HepG2 (cell line): ENCODE data around the gene VPS25. TPM values are rescaled to one million over a fixed set of nuclear protein-coding genes. Genes with fewer than 3 reads are reported as not detected.

Experiments
- NAIF1 ChIP-seq: sonication (generic); formaldehyde crosslinking; IDR thresholded peaks from 2 replicates; pipeline ENCODE4 v1.5.0; 2020; ENCODE audit warnings: mild to moderate bottlenecking, missing genetic modification reagents, borderline replicate concordance
- NCOA1 ChIP-seq: sonication (generic); formaldehyde crosslinking; IDR thresholded peaks from 2 replicates; pipeline ENCODE4 v1.9.0; 2021; ENCODE audit warnings: missing genetic modification reagents
- NFIB ChIP-seq: sonication (generic); formaldehyde crosslinking; IDR thresholded peaks from 2 replicates; pipeline ENCODE4 v1.9.0; 2021; ENCODE audit warnings: missing genetic modification reagents, mild to moderate bottlenecking, borderline replicate concordance
- NFKB2 ChIP-seq: sonication (generic); formaldehyde crosslinking; IDR thresholded peaks from 2 replicates; pipeline ENCODE4 v1.4.0; 2020; ENCODE audit warnings: missing genetic modification reagents, borderline replicate concordance
- SP2 ChIP-seq: sonication (generic); formaldehyde crosslinking; IDR thresholded peaks from 2 replicates; pipeline ENCODE4 v1.5.1; 2020; ENCODE audit warnings: mild to moderate bottlenecking, missing genetic modification reagents
- THAP11 ChIP-seq: IDR thresholded peaks from 2 replicates; pipeline ENCODE4 v1.6.1; 2016; ENCODE audit warnings: missing biosample characterization, missing genetic modification reagents
- ZNF296 ChIP-seq: sonication (generic); formaldehyde crosslinking; conservative IDR thresholded peaks from 2 replicates; pipeline ENCODE4 v1.5.0; 2020; ENCODE audit warnings: mild to moderate bottlenecking, missing genetic modification reagents
- polyA plus RNA-seq, 8 experiments: library from polyadenylated mRNA; depleted of rRNA in 3 of 8; stranded (reverse) in 7 of 8; unstranded in 1 of 8; fragments of >200 nt; fragmentation: Illumina TruSeq in 4 of 8; extraction: Trizol in 4 of 8; gene quantifications; 2 replicates each; pipeline versions ENCODE4 v1.2.1 to v1.2.3, GENCODE V29; 2011 to 2016; ENCODE audit warnings: low read depth in 4 of 8, missing spikeins in 1 of 8, mixed read lengths in 1 of 8; ENCODE audit not compliant: insufficient read depth in 1 of 8
- total RNA-seq, 5 experiments: library from RNA; depleted of rRNA; stranded (reverse); fragments of >200 nt; fragmentation: Illumina TruSeq; extraction: Trizol; gene quantifications; 2 replicates each; pipeline ENCODE4 v1.2.3, GENCODE V29; 2016; ENCODE audit warnings: low read depth in 1 of 5
- TF ChIP-seq, protein P1 (sequence below): sonication (generic); formaldehyde crosslinking; IDR thresholded peaks from 2 replicates; pipeline ENCODE4 v1.5.0; 2020; ENCODE audit warnings: missing genetic modification reagents
- TF ChIP-seq, protein P2 (sequence below): sonication (generic); formaldehyde crosslinking; conservative IDR thresholded peaks from 2 replicates; pipeline ENCODE4 v1.4.0; 2020; ENCODE audit warnings: mild to moderate bottlenecking, missing genetic modification reagents, moderate library complexity
- TF ChIP-seq, protein P3 (sequence below): sonication (generic); formaldehyde crosslinking; IDR thresholded peaks from 2 replicates; pipeline ENCODE4 v1.5.1; 2020; ENCODE audit warnings: mild to moderate bottlenecking, missing genetic modification reagents, borderline replicate concordance
- TF ChIP-seq, protein P4 (sequence below): sonication (generic); formaldehyde crosslinking; IDR thresholded peaks from 2 replicates; pipeline ENCODE4 v1.4.0; 2020; ENCODE audit warnings: mild to moderate bottlenecking, missing genetic modification reagents
- TF ChIP-seq, protein P5 (sequence below): sonication (generic); formaldehyde crosslinking; IDR thresholded peaks from 2 replicates; pipeline ENCODE4 v1.5.1; 2020; ENCODE audit warnings: missing genetic modification reagents, mild to moderate bottlenecking, borderline replicate concordance

The VPS25 gene
- total and polyA plus RNA-seq, 2 of the 13 experiments (the other 11 are each of a cell fraction or from before 2014, with no cell fraction given) = 161 to 249 TPM

DNA sequence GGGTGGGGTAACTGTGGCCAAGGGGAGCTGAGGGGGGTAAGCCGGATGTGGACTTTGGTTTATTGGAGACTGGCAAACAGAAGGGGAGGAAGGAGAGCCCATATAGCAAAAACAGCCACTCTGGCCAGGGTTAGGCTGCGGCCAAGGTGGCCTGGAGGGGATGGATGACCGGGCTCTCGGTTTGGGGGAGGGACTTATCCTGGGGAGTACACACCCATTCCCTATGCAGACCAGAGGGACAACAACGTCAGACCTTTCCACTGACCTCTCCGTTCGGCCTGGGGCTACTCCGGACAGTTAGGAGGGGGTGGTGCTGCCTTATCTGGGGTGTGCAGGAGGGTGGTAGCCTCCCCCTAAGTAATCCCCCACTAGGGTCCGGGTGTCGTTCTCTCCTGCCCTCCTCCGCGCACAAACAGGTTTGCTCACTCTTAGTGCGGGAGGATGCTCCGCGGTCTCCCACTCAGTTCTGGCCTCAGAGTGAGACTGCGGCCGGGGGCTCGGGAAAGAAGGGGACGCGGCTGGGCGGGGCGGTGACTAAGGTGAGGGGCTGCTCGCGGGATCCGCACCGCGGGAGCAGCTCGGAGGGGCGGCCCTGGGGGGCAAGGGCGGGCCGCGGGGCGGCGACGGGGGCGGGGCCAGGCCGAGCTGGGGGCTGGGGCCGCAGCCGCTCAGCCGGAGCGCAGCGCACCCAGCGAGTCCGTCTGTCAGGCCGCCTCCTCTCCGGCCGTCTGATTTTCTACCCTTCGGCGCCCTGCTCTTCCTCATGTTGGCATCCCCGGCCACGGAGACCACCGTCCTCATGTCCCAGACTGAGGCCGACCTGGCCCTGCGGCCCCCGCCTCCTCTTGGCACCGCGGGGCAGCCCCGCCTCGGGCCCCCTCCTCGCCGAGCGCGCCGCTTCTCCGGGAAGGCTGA, 6.9 kb downstream of the VPS25 start, which contains the start of gene WNK4 (continued):
- TF ChIP-seq, protein P1, sequence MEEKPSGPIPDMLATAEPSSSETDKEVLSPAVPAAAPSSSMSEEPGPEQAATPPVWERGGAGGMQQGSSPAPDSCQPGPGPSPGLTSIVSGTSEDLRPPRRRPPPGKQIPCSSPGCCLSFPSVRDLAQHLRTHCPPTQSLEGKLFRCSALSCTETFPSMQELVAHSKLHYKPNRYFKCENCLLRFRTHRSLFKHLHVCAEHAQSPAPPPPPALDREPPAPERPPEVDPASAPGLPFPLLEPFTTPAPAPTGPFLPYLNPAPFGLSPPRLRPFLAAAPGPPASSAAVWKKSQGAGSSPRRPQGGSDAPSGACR = peak; percentile 75; the same call in 1 of the 2 replicates
- peak; percentile 53 for TF ChIP-seq SP2 (CRISPR knock-in tag)
- TF ChIP-seq NCOA1 (CRISPR knock-in tag) = 0 out of 2 replicates have a peak, but pooled peaks have one; percentile 61
- TF ChIP-seq, protein P2, sequence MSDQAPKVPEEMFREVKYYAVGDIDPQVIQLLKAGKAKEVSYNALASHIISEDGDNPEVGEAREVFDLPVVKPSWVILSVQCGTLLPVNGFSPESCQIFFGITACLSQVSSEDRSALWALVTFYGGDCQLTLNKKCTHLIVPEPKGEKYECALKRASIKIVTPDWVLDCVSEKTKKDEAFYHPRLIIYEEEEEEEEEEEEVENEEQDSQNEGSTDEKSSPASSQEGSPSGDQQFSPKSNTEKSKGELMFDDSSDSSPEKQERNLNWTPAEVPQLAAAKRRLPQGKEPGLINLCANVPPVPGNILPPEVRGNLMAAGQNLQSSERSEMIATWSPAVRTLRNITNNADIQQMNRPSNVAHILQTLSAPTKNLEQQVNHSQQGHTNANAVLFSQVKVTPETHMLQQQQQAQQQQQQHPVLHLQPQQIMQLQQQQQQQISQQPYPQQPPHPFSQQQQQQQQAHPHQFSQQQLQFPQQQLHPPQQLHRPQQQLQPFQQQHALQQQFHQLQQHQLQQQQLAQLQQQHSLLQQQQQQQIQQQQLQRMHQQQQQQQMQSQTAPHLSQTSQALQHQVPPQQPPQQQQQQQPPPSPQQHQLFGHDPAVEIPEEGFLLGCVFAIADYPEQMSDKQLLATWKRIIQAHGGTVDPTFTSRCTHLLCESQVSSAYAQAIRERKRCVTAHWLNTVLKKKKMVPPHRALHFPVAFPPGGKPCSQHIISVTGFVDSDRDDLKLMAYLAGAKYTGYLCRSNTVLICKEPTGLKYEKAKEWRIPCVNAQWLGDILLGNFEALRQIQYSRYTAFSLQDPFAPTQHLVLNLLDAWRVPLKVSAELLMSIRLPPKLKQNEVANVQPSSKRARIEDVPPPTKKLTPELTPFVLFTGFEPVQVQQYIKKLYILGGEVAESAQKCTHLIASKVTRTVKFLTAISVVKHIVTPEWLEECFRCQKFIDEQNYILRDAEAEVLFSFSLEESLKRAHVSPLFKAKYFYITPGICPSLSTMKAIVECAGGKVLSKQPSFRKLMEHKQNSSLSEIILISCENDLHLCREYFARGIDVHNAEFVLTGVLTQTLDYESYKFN (CRISPR knock-in tag) = peak; percentile 99
- TF ChIP-seq, protein P3, sequence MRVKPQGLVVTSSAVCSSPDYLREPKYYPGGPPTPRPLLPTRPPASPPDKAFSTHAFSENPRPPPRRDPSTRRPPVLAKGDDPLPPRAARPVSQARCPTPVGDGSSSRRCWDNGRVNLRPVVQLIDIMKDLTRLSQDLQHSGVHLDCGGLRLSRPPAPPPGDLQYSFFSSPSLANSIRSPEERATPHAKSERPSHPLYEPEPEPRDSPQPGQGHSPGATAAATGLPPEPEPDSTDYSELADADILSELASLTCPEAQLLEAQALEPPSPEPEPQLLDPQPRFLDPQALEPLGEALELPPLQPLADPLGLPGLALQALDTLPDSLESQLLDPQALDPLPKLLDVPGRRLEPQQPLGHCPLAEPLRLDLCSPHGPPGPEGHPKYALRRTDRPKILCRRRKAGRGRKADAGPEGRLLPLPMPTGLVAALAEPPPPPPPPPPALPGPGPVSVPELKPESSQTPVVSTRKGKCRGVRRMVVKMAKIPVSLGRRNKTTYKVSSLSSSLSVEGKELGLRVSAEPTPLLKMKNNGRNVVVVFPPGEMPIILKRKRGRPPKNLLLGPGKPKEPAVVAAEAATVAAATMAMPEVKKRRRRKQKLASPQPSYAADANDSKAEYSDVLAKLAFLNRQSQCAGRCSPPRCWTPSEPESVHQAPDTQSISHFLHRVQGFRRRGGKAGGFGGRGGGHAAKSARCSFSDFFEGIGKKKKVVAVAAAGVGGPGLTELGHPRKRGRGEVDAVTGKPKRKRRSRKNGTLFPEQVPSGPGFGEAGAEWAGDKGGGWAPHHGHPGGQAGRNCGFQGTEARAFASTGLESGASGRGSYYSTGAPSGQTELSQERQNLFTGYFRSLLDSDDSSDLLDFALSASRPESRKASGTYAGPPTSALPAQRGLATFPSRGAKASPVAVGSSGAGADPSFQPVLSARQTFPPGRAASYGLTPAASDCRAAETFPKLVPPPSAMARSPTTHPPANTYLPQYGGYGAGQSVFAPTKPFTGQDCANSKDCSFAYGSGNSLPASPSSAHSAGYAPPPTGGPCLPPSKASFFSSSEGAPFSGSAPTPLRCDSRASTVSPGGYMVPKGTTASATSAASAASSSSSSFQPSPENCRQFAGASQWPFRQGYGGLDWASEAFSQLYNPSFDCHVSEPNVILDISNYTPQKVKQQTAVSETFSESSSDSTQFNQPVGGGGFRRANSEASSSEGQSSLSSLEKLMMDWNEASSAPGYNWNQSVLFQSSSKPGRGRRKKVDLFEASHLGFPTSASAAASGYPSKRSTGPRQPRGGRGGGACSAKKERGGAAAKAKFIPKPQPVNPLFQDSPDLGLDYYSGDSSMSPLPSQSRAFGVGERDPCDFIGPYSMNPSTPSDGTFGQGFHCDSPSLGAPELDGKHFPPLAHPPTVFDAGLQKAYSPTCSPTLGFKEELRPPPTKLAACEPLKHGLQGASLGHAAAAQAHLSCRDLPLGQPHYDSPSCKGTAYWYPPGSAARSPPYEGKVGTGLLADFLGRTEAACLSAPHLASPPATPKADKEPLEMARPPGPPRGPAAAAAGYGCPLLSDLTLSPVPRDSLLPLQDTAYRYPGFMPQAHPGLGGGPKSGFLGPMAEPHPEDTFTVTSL (CRISPR knock-in tag) = peak; percentile 65
- TF ChIP-seq, protein P4, sequence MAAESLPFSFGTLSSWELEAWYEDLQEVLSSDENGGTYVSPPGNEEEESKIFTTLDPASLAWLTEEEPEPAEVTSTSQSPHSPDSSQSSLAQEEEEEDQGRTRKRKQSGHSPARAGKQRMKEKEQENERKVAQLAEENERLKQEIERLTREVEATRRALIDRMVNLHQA (CRISPR knock-in tag) = no peak
- 0 out of 2 replicates have a peak, but pooled peaks have one; percentile 41 for TF ChIP-seq ZNF296 (CRISPR knock-in tag)
- TF ChIP-seq NFIB (CRISPR knock-in tag) = no peak
- TF ChIP-seq NFKB2 (CRISPR knock-in tag) = no peak; the same call in 1 of the 2 replicates
- no peak for TF ChIP-seq NAIF1
- TF ChIP-seq, protein P5, sequence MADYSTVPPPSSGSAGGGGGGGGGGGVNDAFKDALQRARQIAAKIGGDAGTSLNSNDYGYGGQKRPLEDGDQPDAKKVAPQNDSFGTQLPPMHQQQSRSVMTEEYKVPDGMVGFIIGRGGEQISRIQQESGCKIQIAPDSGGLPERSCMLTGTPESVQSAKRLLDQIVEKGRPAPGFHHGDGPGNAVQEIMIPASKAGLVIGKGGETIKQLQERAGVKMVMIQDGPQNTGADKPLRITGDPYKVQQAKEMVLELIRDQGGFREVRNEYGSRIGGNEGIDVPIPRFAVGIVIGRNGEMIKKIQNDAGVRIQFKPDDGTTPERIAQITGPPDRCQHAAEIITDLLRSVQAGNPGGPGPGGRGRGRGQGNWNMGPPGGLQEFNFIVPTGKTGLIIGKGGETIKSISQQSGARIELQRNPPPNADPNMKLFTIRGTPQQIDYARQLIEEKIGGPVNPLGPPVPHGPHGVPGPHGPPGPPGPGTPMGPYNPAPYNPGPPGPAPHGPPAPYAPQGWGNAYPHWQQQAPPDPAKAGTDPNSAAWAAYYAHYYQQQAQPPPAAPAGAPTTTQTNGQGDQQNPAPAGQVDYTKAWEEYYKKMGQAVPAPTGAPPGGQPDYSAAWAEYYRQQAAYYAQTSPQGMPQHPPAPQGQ (CRISPR knock-in tag) = 0 out of 2 replicates have a peak, but pooled peaks have one; percentile 26
- TF ChIP-seq THAP11 (CRISPR knock-in tag) = peak; percentile 86
